ENCODE results near the gene AMZ1. TPM values are rescaled to one million over a fixed set of nuclear protein-coding genes. Genes with fewer than 3 reads are reported as not detected.

The AMZ1 gene
- polyA plus RNA-seq, 3 donors from 2014 or later: 0.11 TPM; not detected in 2

DNA sequence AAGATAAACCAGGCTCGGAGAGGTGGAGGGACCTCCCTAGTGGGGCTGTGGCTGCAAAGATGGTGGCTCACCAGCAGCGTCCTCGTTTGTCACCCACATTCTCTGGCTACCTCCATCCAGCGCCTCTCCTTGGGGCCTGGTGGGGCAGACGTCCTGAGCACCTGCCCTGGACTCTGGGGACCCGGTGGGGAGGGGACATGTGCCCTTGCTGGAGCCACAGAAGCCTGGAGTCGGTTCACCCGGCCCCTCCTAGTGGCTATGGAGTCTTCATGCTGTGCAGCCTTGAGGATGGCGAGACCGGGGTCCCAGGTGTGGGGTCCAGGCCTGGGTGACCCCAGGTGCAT is 41.7 kb upstream of the AMZ1 start:
- H3K4me3 Mint-ChIP-seq: no peak overlapping the region
- peaks cover 13 to 29% of the 10 kb centered on the region in 2 donors for H3K4me1 Mint-ChIP-seq
- H3K36me3 Mint-ChIP-seq: no peaks in the 10 kb centered on the region
- peak overlapping the region in 1 of 6 donors; percentile 84 for H3K27ac Mint-ChIP-seq
- peaks cover 0 to 9% (median 3%) of the 10 kb centered on the region in 3 donors for H3K27me3 Mint-ChIP-seq (ENCODE audit: low read depth in 3 of 3)
- DNase-seq: no peak
- H3K9me3 Mint-ChIP-seq: no peaks in the 10 kb centered on the region

DNA sequence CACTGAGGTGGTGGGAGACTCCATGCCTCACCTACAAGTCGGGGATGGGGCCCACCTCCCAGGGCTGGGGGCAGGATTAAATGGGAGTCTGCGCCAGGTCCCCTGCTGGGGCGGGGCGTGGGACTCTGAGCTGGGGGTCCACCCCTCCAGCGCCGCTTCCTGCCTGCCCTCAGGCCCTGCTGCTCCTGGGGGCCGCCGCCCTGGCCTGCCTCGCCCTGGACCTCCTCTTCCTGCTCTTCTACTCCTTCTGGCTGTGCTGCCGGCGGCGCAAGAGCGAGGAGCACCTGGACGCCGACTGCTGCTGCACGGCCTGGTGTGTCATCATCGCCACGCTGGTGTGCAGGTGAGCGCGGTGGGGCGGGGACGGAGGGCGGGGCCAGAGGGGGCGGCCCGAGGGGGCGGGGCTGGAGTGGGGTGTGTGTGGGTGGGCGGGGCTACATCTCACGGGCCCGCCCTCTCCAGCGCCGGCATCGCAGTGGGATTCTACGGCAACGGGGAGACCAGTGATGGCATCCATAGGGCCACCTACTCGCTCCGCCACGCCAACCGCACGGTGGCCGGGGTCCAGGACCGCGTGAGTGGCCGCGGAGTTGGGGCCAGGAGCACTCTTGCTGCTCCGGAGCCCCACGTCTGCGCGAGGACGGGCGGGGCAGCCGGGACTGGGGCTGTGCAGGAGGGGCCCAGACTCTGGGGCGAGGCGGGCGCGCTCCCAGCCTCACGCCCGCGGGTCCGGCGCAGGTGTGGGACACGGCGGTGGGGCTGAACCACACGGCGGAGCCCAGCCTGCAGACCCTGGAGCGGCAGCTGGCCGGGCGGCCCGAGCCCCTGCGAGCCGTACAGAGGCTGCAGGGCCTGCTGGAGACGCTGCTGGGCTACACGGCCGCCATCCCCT is 41.1 kb upstream of the AMZ1 start:
- H3K4me1 Mint-ChIP-seq: peaks cover 13 to 31% of the 10 kb centered on the region in 2 donors
- no peak for DNase-seq
- H3K36me3 Mint-ChIP-seq: no peaks in the 10 kb centered on the region
- no peaks in the 10 kb centered on the region for H3K9me3 Mint-ChIP-seq
- H3K27me3 Mint-ChIP-seq (ENCODE audit: low read depth in 3 of 3): peaks cover 0 to 9% (median 3%) of the 10 kb centered on the region in 3 donors
- no peak overlapping the region for H3K4me3 Mint-ChIP-seq
- H3K27ac Mint-ChIP-seq: no peak overlapping the region

DNA sequence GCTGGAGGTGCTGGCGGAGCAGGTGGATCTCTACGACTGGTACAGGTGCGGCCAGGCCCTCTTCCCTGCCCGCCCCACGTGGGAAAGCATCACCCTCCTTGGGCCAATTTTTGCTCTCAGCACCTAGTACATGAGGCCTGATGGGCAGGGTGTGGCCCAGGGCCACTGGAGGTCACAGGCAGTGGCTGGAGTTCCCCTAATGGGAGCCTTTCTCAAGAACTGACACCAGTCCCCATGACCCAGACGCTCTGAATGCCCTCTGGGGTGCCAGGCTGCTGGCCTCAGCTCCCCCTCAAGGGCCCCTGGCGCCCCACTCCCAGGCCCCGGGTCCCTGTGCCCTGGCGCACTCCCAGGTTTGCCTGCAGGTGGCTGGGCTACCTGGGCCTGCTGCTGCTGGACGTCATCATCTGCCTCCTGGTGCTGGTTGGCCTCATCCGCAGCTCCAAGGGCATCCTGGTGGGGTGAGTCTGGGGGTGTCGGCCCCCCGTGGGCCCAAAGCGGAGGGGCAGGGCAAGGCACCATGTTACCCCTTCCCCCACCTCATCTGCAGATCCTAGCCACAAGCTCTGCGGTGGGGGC is 40.3 kb upstream of the AMZ1 start:
- DNase-seq: no peak
- Mint-ChIP-seq H3K27ac (no peak overlapping the region), H3K9me3 (no peaks in the 10 kb centered on the region), H3K36me3 (no peaks in the 10 kb centered on the region), H3K4me3 (no peak overlapping the region), H3K4me1 (peaks cover 18 to 37% of the 10 kb centered on the region in 2 donors), H3K27me3 (ENCODE audit: low read depth in 3 of 3) (peaks cover 0 to 9% (median 3%) of the 10 kb centered on the region in 3 donors)

DNA sequence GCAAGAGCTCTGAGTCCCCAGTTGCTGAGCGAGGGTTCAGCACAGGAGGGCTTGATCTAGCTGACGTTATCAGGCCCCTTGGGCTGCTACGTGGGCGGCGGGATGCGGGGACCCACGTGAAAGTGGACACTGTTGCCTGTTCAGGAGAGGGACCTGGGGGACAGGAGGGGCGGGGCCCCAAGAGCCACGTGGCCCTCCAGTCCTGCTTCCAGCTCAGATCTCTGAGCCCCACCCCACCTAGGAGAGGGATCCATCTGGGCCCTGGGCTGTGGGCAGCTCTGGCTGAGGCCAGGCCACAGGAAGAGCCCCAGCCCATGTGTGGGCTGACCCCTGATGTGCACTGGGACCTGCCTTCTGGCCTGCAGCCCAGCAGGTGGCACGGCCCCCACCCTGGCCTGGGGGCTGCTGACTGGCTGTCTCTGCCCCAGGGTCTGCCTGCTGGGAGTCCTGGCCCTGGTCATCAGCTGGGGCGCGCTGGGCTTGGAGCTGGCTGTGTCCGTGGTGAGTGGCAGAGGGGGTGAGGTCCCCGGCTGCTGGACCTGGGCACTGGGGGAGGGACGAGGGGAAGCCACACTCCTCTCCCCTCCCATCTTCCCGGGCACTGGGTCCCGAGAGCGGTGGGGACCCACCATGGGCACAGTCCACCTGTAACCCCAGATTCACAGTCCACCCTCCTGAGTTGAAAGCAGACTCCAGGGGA is 38.7 kb upstream of the AMZ1 start:
- DNase-seq: no peak
- peaks cover 18 to 32% of the 10 kb centered on the region in 2 donors for H3K4me1 Mint-ChIP-seq
- no peak overlapping the region for H3K27ac Mint-ChIP-seq
- no peak overlapping the region for H3K4me3 Mint-ChIP-seq
- peaks cover 0 to 9% (median 3%) of the 10 kb centered on the region in 3 donors for H3K27me3 Mint-ChIP-seq (ENCODE audit: low read depth in 3 of 3)
- H3K9me3 Mint-ChIP-seq: no peaks in the 10 kb centered on the region
- no peaks in the 10 kb centered on the region for H3K36me3 Mint-ChIP-seq

DNA sequence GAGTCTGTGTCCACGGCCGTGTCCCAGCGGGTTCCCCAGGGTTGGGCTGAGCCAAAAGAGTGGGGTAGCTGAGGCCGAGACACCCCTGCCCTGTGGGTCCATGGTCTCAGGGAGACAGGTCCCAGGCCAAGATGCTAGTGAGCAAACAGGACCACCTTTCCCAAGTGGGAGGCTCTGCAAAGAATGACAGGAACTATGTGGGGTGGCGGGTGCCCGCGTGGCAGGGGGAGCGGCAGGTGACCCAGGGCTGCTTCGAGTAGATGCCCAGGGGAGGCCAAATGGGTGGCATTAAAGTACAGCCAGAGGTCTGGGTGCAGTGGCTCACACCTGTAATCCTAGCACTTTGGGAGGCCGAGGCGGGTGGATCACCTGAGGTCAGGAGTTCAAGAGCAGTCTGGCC is 38.0 kb upstream of the AMZ1 start:
- Mint-ChIP-seq H3K27me3 (ENCODE audit: low read depth in 3 of 3) (peaks cover 0 to 7% (median 3%) of the 10 kb centered on the region in 3 donors), H3K9me3 (no peaks in the 10 kb centered on the region), H3K36me3 (no peaks in the 10 kb centered on the region), H3K27ac (no peak overlapping the region), H3K4me3 (no peak overlapping the region), H3K4me1 (peaks cover 14 to 25% of the 10 kb centered on the region in 2 donors)
- DNase-seq: no peak

DNA sequence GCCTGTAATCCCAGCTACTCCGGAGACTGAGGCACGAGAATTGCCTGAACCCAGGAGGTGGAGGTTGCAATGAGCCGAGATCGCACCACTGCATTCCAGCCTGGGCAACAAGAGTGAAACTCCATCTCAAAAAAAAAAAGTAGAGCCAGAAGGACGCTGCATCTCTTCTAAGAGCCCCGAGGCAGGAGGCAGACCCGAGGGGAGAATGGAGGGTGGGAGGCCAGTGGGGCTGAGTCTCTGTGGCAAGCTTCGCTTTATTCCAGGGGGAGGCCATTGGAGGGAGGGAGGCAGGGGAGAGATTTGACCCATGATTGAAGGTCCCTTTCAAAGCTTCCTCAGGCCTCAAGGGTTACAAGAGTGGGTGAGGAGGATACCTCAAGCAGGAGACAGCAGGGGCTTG is 37.6 kb upstream of the AMZ1 start:
- Mint-ChIP-seq H3K27me3 (ENCODE audit: low read depth in 3 of 3) (peaks cover 0 to 2% (median 0%) of the 10 kb centered on the region in 3 donors), H3K4me3 (no peak overlapping the region), H3K4me1 (peaks cover 9 to 21% of the 10 kb centered on the region in 2 donors), H3K27ac (peak overlapping the region in 2 of 6 donors; percentile 45 to 46), H3K36me3 (no peaks in the 10 kb centered on the region), H3K9me3 (no peaks in the 10 kb centered on the region)
- no peak for DNase-seq

DNA sequence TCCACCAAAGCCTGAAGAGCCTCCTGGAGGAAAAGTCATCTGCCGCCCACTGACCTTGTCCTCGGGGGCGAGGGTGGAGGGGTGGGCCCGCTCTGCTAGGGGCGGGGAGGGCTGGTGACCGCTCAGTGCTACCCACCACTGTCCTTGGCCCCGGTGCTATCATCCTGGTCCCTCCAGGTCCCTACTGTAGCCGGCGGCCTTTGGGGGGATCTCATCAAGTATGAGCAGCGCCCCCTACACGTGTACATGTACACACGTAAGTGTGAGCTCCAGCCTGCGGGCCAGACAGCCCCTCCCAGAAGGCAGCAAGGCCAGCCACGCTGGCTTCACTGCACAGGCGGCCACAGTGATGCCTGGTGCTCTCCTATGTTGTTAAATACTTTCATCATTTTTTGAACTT is 36.7 kb upstream of the AMZ1 start:
- H3K4me3 Mint-ChIP-seq: no peak overlapping the region
- peak in 1 of 3 donors; percentile 14 for DNase-seq
- no peaks in the 10 kb centered on the region for H3K36me3 Mint-ChIP-seq
- H3K27ac Mint-ChIP-seq: no peak overlapping the region
- no peaks in the 10 kb centered on the region for H3K27me3 Mint-ChIP-seq (ENCODE audit: low read depth in 3 of 3)
- H3K9me3 Mint-ChIP-seq: no peaks in the 10 kb centered on the region
- H3K4me1 Mint-ChIP-seq: peaks cover 5 to 12% of the 10 kb centered on the region in 2 donors

DNA sequence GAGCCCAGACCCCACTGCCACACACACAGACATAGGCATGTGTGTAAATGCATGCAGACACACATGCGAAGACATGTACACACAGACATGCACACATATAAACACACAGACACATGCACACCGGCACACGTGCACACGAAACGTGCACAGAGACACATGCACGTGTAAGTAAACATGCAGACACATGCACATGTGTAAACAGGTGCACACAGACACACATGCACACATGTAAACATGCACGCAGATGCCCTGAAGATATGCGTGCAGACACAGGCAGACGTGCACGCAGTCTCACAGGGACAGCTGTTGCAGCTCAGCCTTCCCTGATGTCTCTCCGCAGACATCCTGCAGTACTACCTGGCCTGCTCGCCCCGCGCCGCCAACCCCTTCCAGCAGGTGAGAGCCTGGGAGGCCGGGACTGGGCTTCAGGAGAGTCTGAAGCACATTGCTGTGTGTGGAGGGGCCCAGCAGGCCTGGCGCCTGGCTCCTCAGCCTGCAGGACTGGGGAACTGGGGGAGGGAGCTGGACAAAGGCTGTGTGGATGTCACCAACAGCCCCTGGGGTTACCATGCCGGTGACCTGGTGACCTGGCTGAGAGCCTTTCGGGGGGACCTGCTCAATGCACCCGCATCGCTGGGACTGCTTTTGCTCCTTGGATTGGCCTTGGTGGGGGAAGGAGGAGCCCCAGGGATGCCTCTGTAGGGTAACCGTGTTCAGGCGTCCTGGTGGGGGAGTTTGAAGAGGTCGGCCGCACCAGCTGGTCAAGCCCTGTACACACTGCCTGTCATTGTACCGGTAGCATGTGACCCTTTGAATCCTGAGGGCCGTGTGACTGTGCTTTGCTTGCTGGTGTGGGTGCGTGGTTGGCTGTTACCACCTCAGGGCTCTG is 35.9 kb upstream of the AMZ1 start:
- no peak overlapping the region for H3K27ac Mint-ChIP-seq
- H3K36me3 Mint-ChIP-seq: peaks cover under 1 to 2% (median 1%) of the 10 kb centered on the region in 3 donors
- peaks cover 0 to under 1% (median 0%) of the 10 kb centered on the region in 3 donors for H3K27me3 Mint-ChIP-seq (ENCODE audit: low read depth in 3 of 3)
- no peaks in the 10 kb centered on the region for H3K9me3 Mint-ChIP-seq
- no peak overlapping the region for H3K4me3 Mint-ChIP-seq
- H3K4me1 Mint-ChIP-seq: peaks cover 5 to 10% of the 10 kb centered on the region in 2 donors
- DNase-seq: no peak

DNA sequence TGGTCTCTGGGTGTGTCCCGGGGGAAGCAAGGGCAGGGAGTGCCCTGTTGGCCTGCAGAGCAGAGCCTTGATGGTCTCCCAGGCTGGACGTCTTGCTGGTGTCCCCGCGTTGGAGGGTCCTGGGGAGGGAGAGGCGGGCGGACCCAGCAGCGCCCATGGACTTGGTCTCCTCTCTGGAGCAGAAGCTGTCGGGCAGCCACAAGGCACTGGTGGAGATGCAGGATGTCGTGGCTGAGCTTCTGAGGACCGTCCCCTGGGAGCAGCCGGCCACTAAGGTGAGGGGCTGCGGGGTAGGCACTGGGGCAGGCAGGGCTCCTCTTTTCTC is 35.3 kb upstream of the AMZ1 start:
- Mint-ChIP-seq H3K27me3 (ENCODE audit: low read depth in 3 of 3) (peaks cover 0 to 2% (median 0%) of the 10 kb centered on the region in 3 donors), H3K27ac (no peak overlapping the region), H3K36me3 (peaks cover 3 to 6% (median 4%) of the 10 kb centered on the region in 3 donors), H3K4me3 (no peak overlapping the region), H3K9me3 (no peaks in the 10 kb centered on the region), H3K4me1 (peaks cover 5 to 12% of the 10 kb centered on the region in 2 donors)
- DNase-seq: no peak

DNA sequence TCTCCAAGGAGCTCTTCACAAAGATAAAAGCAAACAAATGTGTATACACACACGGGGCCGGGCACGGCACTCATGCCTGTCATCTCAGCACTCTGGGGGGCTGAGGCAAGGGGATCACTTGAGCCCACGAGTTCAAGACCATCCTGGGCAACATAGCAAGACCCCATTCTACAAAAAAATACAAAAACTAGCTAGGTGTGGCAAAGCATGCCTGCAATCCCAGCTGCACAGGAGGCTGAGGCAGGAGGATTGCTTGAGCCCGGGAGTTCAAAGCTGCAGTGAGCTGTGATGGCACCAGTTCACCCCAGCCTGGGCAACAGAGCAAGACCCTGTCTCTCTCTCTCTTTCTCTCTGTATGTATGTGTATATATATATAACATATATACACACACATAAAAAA is 33.9 kb upstream of the AMZ1 start:
- Mint-ChIP-seq H3K27me3 (ENCODE audit: low read depth in 3 of 3) (peaks cover 0 to 2% (median 0%) of the 10 kb centered on the region in 3 donors), H3K4me1 (peaks cover 5 to 10% of the 10 kb centered on the region in 2 donors)

DNA sequence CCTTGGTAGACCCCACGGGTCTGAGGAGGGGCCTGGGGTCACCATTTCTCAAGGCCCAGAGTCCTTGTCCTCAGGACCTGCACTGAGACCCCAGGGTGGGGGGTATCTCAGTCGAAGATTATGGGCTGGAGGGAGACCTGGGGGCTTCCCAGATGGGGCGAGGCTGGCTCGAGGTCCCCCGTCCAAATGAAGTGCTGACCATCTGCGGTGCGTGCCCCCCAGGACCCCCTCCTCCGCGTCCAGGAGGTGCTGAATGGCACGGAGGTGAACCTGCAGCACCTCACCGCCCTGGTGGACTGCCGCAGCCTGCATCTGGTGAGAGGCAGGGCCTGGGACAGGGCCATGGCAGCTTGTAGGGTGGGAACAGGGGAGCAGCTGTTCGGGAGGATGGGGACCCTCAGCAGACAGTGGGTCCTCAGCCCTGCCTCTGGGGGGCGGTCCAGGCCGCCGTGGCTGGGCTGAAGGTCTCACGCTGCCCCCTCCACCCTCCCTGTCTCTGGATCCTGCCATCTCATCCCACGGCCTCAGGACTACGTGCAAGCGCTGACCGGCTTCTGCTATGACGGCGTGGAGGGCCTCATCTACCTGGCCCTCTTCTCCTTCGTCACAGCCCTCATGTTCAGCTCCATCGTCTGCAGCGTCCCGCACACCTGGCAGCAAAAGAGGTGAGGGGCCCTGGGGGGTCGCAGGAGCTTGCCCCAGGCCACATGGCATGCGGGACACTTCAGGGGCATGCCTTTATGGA is 32.0 kb upstream of the AMZ1 start:
- Mint-ChIP-seq H3K27me3 (ENCODE audit: low read depth in 3 of 3) (peaks cover 0 to 2% (median 0%) of the 10 kb centered on the region in 3 donors), H3K4me1 (peaks cover 5 to 10% of the 10 kb centered on the region in 2 donors), H3K9me3 (no peaks in the 10 kb centered on the region), H3K36me3 (peaks cover 3 to 6% (median 4%) of the 10 kb centered on the region in 3 donors), H3K4me3 (no peak overlapping the region), H3K27ac (no peak overlapping the region)
- no peak for DNase-seq

More for the DNA sequence above, 33.9 kb upstream of the AMZ1 start:
- H3K36me3 Mint-ChIP-seq: peaks cover 3 to 6% (median 4%) of the 10 kb centered on the region in 3 donors
- no peak overlapping the region for H3K27ac Mint-ChIP-seq
- H3K9me3 Mint-ChIP-seq: no peaks in the 10 kb centered on the region
- no peak for DNase-seq
- no peak overlapping the region for H3K4me3 Mint-ChIP-seq

DNA sequence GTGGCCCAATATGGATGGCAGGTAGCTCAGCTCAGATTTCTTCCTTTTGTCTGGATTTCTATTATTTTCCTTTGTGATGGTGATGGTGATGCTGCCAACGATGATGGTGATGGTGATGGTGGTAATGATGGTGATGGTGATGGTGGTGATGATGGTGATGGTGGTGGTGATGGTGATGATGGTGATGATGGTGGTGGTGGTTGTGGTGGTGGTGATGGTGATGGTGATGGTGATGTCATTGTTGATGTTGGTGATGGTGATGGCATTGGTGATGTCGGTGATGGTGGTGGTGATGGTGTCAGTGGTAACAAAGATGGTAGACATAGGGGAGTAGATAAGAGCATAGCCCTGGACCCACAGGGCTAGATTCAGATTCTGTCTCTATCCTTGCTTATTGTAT is 30.8 kb upstream of the AMZ1 start:
- H3K9me3 Mint-ChIP-seq: no peaks in the 10 kb centered on the region
- peak overlapping the region in 4 of 6 donors; percentile 21 to 63 (median 58) for H3K27ac Mint-ChIP-seq

More for the DNA sequence above, 30.8 kb upstream of the AMZ1 start:
- Mint-ChIP-seq H3K36me3 (peaks cover 3 to 6% (median 4%) of the 10 kb centered on the region in 3 donors), H3K27me3 (ENCODE audit: low read depth in 3 of 3) (peaks cover 0 to 2% (median 0%) of the 10 kb centered on the region in 3 donors), H3K4me1 (peaks cover 4 to 8% of the 10 kb centered on the region in 2 donors), H3K4me3 (no peak overlapping the region)
- no peak for DNase-seq

Data from immature natural killer cell (primary cell).